Sigmoid colon (tissue), 7 donors: ENCODE measurements around the gene STK32B. TPM values are rescaled to one million over a fixed set of nuclear protein-coding genes. Genes with fewer than 3 reads are reported as not detected.

Experiments used
- DNase-seq: peaks from one replicate; pipeline ENCODE4 v3.0.0-alpha.2; 2019
- H3K27ac ChIP-seq, 4 donors: fragments of 200-600 bp; sonication (generic); one replicate each; pipeline ENCODE4 v1.5.1; 2016 to 2019; ENCODE audit warnings: mild to moderate bottlenecking in 1 of 4
- H3K27me3 ChIP-seq, 3 donors: fragments of 200-600 bp; sonication (generic); one replicate each; pipeline ENCODE4 v1.5.1; 2019; ENCODE audit warnings: mild to moderate bottlenecking in 1 of 3
- H3K36me3 ChIP-seq, 4 donors: fragments of 200-600 bp; sonication (generic); one replicate each; pipeline ENCODE4 v1.5.1; 2016 to 2019
- H3K4me1 ChIP-seq, 4 donors: fragments of 200-600 bp; sonication (generic); one replicate each; pipeline ENCODE4 v1.5.1; 2017 to 2019
- H3K4me3 ChIP-seq, 4 donors: fragments of 200-600 bp; sonication (generic); one replicate each; pipeline ENCODE4 v1.5.1; 2017 to 2019; ENCODE audit warnings: mild to moderate bottlenecking in 2 of 4, moderate library complexity in 1 of 4
- H3K9me3 ChIP-seq, 4 donors: fragments of 200-600 bp in 3 of 4; sonication (generic) in 3 of 4; one replicate each; pipeline versions ENCODE4 v1.5.1 to v1.6.1; 2013 to 2019
- EP300 ChIP-seq, 4 donors: sonication (generic); formaldehyde crosslinking; IDR thresholded peaks; one replicate each; pipeline ENCODE4 v1.6.1; 2017; ENCODE audit warnings: antibody characterized with exemption in 4 of 4
- POLR2A ChIP-seq, 2 donors: fragments of 450-650 bp; IDR thresholded peaks; one replicate each; pipeline ENCODE4 v1.6.1; 2016; ENCODE audit warnings: antibody characterized with exemption in 2 of 2, mild to moderate bottlenecking in 2 of 2, moderate library complexity in 2 of 2
- POLR2AphosphoS5 ChIP-seq, 4 donors: sonication (generic); formaldehyde crosslinking; IDR thresholded peaks; one replicate each; pipeline ENCODE4 v1.6.1; 2017; ENCODE audit warnings: antibody characterized with exemption in 4 of 4
- WGBS, 2 donors: extraction: QIAGEN DNeasy Blood & Tissue Kit; methylation state at CpG; one replicate each; pipeline ENCODE4 v1.1.7; 2013; 5-methylcytosine and 5-hydroxymethylcytosine counted together
- intact Hi-C: fragments of 100-400 bp; cut with DNase I; formaldehyde crosslinking; loops from one replicate; pipeline ENCODE4 v1.15.1; 2023
- polyA plus RNA-seq, 3 donors: library from polyadenylated mRNA; stranded (reverse); fragments of 200-250 nt; gene quantifications; one replicate each; pipeline ENCODE4 v1.2.3, GENCODE V29; 2013
- total RNA-seq, 4 donors: library from RNA; depleted of rRNA; stranded (reverse); fragments of >200 nt; gene quantifications; one replicate each; pipeline ENCODE4 v1.1.0, GENCODE V29; 2016
- TF ChIP-seq, protein P1 (sequence below), 4 experiments: fragments of 450-650 bp in 3 of 4; fragments of 200-600 bp in 1 of 4; IDR thresholded peaks; one replicate each; pipeline ENCODE4 v1.5.1; 2016 to 2019; ENCODE audit warnings: antibody characterized with exemption in 4 of 4, mild to moderate bottlenecking in 3 of 4, moderate library complexity in 2 of 4
- donor health status: healthy with polysubstance abuse.
- donor health status: Bipolar disorder and iron deficiency.
- donor health status: healthy.

Gene STK32B
- total and polyA plus RNA-seq, 7 donors: 0.23 to 3.9 (median 1.8) TPM

DNA sequence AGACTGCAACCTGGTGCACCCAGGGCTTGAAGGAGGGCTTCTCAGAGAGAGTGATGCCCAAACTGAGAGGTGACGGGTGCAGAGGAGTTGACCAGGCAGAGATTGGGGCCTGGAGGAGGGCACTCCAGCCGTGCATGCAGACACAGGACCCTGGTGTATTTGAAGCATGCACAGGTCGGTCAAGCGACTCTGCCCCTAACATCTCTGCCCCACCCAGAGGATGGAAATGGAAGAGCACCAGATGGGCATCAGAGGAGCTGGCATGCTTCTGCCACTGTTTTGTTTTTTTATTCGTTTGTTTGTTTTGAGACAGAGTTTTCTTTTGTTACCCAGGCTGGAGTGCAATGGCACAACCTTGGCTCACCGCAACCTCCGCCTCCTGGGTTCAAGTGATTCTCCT, 336.2 kb downstream of the STK32B start:
- H3K4me3 ChIP-seq: no peak overlapping the region
- no peak overlapping the region for H3K27ac ChIP-seq
- H3K4me1 ChIP-seq: no peaks in the 10 kb centered on the region
- 79 to 82% methylated on average over 7 of the region's 7 CpGs for WGBS, 2 donors
- intact Hi-C loops: no loop called here
- no peaks in the 10 kb centered on the region for H3K9me3 ChIP-seq
- no peaks in the 10 kb centered on the region for H3K36me3 ChIP-seq
- no peaks in the 10 kb centered on the region for H3K27me3 ChIP-seq
- DNase-seq: no peak
- no peak for TF ChIP-seq POLR2A (IDR thresholded peaks at IDR 0.05)
- no peak for TF ChIP-seq EP300 (IDR thresholded peaks at IDR 0.05)
- no peak for TF ChIP-seq POLR2AphosphoS5 (IDR thresholded peaks at IDR 0.05)
- TF ChIP-seq, protein P1, sequence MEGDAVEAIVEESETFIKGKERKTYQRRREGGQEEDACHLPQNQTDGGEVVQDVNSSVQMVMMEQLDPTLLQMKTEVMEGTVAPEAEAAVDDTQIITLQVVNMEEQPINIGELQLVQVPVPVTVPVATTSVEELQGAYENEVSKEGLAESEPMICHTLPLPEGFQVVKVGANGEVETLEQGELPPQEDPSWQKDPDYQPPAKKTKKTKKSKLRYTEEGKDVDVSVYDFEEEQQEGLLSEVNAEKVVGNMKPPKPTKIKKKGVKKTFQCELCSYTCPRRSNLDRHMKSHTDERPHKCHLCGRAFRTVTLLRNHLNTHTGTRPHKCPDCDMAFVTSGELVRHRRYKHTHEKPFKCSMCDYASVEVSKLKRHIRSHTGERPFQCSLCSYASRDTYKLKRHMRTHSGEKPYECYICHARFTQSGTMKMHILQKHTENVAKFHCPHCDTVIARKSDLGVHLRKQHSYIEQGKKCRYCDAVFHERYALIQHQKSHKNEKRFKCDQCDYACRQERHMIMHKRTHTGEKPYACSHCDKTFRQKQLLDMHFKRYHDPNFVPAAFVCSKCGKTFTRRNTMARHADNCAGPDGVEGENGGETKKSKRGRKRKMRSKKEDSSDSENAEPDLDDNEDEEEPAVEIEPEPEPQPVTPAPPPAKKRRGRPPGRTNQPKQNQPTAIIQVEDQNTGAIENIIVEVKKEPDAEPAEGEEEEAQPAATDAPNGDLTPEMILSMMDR (IDR thresholded peaks at IDR 0.05): no peak

DNA sequence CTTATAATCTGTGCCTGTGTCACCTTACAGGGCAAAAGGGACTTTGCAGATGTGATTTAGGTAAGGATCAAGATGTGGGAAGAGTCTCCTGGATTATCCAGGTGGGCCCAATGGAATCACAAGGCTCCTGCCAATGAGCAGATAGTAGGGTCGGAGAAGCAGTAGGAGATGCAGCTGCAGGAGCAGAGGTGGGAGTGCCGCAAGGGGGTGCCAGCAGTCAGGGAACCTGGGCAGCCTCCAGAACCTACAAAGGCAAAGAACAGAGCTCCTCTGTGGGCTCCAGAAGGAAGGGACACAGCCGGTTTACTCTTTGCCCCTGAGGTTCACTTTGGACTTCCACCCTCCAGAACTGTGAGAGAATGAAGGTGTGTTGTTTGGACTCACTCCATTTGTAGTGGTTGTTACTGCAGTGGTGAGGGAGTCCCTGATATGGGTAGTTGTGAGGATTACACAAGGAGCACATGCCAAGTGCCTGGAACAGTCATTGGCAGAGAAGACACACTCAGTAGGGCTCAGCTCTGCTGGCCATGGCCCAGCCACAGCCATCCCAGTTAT, 338.6 kb downstream of the STK32B start:
- DNase-seq: no peak
- no peak overlapping the region for H3K4me3 ChIP-seq
- no peak for TF ChIP-seq EP300 (IDR thresholded peaks at IDR 0.05)
- TF ChIP-seq POLR2A (IDR thresholded peaks at IDR 0.05): no peak
- no peak for TF ChIP-seq POLR2AphosphoS5 (IDR thresholded peaks at IDR 0.05)
- TF ChIP-seq, protein P1 (IDR thresholded peaks at IDR 0.05): no peak
- no peaks in the 10 kb centered on the region for H3K27me3 ChIP-seq
- no peak overlapping the region for H3K27ac ChIP-seq
- no peaks in the 10 kb centered on the region for H3K4me1 ChIP-seq
- intact Hi-C loops: no loop called here
- H3K9me3 ChIP-seq: no peaks in the 10 kb centered on the region
- 50 to 60% methylated on average over 3 of the region's 3 CpGs for WGBS, 2 donors
- no peaks in the 10 kb centered on the region for H3K36me3 ChIP-seq

DNA sequence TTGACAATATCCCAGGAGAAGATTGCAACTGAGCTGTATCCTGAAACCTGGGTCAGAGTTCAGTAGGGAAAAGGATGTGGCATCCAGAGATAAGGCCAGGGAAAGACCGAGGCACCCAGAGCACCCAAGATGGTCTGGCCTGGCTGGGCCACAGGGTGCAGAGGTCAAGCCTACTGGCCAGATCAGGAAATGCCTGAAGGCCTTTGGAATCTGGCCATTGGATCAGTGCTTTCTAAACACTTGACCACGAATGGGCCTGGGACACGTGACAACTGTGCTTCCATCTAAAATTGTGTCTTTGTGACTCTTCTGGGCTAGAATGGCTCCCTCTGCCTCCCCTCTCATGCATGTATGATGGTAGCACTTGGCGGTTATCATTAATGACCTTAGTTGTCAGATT, 340.2 kb downstream of the STK32B start:
- Histone ChIP-seq H3K27me3 (no peaks in the 10 kb centered on the region), H3K4me3 (no peak overlapping the region), H3K9me3 (no peaks in the 10 kb centered on the region), H3K27ac (no peak overlapping the region), H3K36me3 (no peaks in the 10 kb centered on the region), H3K4me1 (no peaks in the 10 kb centered on the region)
- DNase-seq: no peak
- intact Hi-C loops: no loop called here
- WGBS, 2 donors: 75 to 81% methylated on average over 4 of the region's 4 CpGs
- TF ChIP-seq EP300 (IDR thresholded peaks at IDR 0.05) (no peak), POLR2AphosphoS5 (IDR thresholded peaks at IDR 0.05) (no peak), POLR2A (IDR thresholded peaks at IDR 0.05) (no peak)
- TF ChIP-seq, protein P1 (IDR thresholded peaks at IDR 0.05): no peak

DNA sequence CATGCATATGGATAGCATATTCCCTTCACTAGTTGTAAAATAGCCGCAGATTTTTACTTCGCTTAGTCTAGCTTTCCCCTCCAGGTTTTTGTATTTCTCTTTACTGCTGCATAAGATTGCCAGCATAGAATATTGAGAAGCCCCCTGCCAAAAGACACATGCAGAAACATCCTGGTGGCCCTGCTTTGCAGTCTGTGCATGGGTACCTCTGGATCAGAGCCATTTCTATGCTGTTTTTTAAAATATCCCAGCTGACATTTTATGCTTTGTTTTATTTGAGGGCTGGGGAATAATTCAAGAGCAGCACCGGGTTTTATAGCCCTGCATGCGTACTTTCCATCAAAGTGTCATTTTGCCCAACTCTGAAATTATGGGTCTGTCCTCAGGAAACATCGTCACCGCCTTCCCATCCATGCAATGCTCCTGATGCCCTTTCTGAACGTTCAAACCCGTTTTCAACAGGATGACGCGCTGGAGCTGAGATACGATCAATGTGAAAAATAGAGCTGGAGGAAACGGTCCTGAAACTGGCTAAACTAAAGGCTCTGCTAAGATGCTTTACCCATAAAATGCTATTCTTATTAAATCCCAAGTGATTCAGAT, 342.7 kb downstream of the STK32B start:
- whole genome bisulfite sequencing, 2 donors: 60 to 80% methylated on average over 12 of the region's 12 CpGs
- intact Hi-C loops: no loop called here

More for the DNA sequence above, 342.7 kb downstream of the STK32B start:
- Histone ChIP-seq H3K4me3 (no peak overlapping the region), H3K4me1 (no peaks in the 10 kb centered on the region), H3K9me3 (no peaks in the 10 kb centered on the region), H3K27ac (no peak overlapping the region), H3K27me3 (no peaks in the 10 kb centered on the region), H3K36me3 (no peaks in the 10 kb centered on the region)
- TF ChIP-seq POLR2AphosphoS5 (IDR thresholded peaks at IDR 0.05): no peak
- TF ChIP-seq, protein P1 (IDR thresholded peaks at IDR 0.05): no peak
- no peak for TF ChIP-seq EP300 (IDR thresholded peaks at IDR 0.05)
- no peak for TF ChIP-seq POLR2A (IDR thresholded peaks at IDR 0.05)
- no peak for DNase-seq
